COLO829 (cell line): Measurements from ENCODE around the gene DERL3.

Experiments
- DNase-seq: peaks from one replicate; pipeline ENCODE4 v3.0.0; 2012; ENCODE audit warnings: low spot score

DERL3 gene

GRCh38 chr22:23847310-23847920, 8.6 kb upstream of the DERL3 start:
- DNase-seq = no peak

- no peak for DNase-seq
These were observed 7.3 kb upstream of the DERL3 start for GRCh38 chr22:23846081-23846469.

- no peak for DNase-seq
These were observed 6.7 kb upstream of the DERL3 start for GRCh38 chr22:23845265-23846080.

GRCh38 chr22:23844739-23845202, 6.0 kb upstream of the DERL3 start:
- no peak for DNase-seq

- no peak for DNase-seq
These were observed 3.8 kb upstream of the DERL3 start for GRCh38 chr22:23842599-23842998.

- no peak for DNase-seq
These were observed 3.1 kb upstream of the DERL3 start for GRCh38 chr22:23841736-23842445.

GRCh38 chr22:23841292-23841691, 2.5 kb upstream of the DERL3 start:
- DNase-seq = no peak

GRCh38 chr22:23840026-23840425, 1.2 kb upstream of the DERL3 start:
- no peak for DNase-seq

- DNase-seq = no peak
These were observed 710 bp downstream of the DERL3 start for GRCh38 chr22:23837911-23838680.

GRCh38 chr22:23837496-23837859, 1.3 kb downstream of the DERL3 start:
- DNase-seq = no peak

- DNase-seq = no peak
These were observed 1.9 kb downstream of the DERL3 start for GRCh38 chr22:23836692-23837495.

- DNase-seq = no peak
These were observed 2.5 kb downstream of the DERL3 start for GRCh38 chr22:23836281-23836680.

GRCh38 chr22:23835484-23836144, 3.2 kb downstream of the DERL3 start:
- no peak for DNase-seq

- DNase-seq = no peak
These were observed 3.9 kb downstream of the DERL3 start for GRCh38 chr22:23834793-23835483.

GRCh38 chr22:23834406-23834792, 4.4 kb downstream of the DERL3 start:
- DNase-seq = no peak

GRCh38 chr22:23833911-23834317, 4.9 kb downstream of the DERL3 start:
- no peak for DNase-seq

GRCh38 chr22:23833017-23833751, 5.6 kb downstream of the DERL3 start:
- DNase-seq = no peak

GRCh38 chr22:23832226-23833016, 6.4 kb downstream of the DERL3 start:
- no peak for DNase-seq

GRCh38 chr22:23831781-23832180, 7.0 kb downstream of the DERL3 start:
- no peak for DNase-seq
